Mesothelial cell of epicardium (in vitro differentiated cells): ENCODE measurements around the gene PRKD3. TPM values are rescaled to one million over a fixed set of nuclear protein-coding genes. Genes with fewer than 3 reads are reported as not detected.

Experiments
- DNase-seq, 2 experiments: peaks; one replicate each; pipeline ENCODE4 v3.0.0; 2021; ENCODE audit warnings: low spot score in 2 of 2; ENCODE audit not compliant: unreplicated experiment in 2 of 2
- H3K27ac Mint-ChIP-seq: 2 replicates; pipeline ENCODE4 v1.8.0; 2021; ENCODE audit warnings: mixed read lengths
- H3K27me3 Mint-ChIP-seq: 2 replicates; pipeline ENCODE4 v1.8.0; 2021; ENCODE audit warnings: low read depth, mixed read lengths
- H3K36me3 Mint-ChIP-seq: 2 replicates; pipeline ENCODE4 v1.8.0; 2021; ENCODE audit warnings: mixed read lengths
- H3K4me1 Mint-ChIP-seq: 2 replicates; pipeline ENCODE4 v1.8.0; 2021; ENCODE audit warnings: mixed read lengths
- H3K4me3 Mint-ChIP-seq: 2 replicates; pipeline ENCODE4 v1.8.0; 2021; ENCODE audit warnings: mild to moderate bottlenecking, moderate library complexity, mixed read lengths
- H3K9me3 Mint-ChIP-seq: 2 replicates; pipeline ENCODE4 v1.8.0; 2021; ENCODE audit warnings: mixed read lengths
- total RNA-seq: library from RNA; stranded (reverse); gene quantifications from 3 replicates; pipeline ENCODE4 v1.2.1, GENCODE V29; 2021
- TF ChIP-seq, protein P1 (sequence below): fragments of 200-600 bp; sonication (generic); IDR thresholded peaks from one replicate; pipeline ENCODE4 v1.5.0; 2021; ENCODE audit warnings: antibody characterized with exemption; ENCODE audit not compliant: unreplicated experiment

The PRKD3 gene
- total RNA-seq, 1 donor from 2014 or later, result 67.3 TPM

DNA sequence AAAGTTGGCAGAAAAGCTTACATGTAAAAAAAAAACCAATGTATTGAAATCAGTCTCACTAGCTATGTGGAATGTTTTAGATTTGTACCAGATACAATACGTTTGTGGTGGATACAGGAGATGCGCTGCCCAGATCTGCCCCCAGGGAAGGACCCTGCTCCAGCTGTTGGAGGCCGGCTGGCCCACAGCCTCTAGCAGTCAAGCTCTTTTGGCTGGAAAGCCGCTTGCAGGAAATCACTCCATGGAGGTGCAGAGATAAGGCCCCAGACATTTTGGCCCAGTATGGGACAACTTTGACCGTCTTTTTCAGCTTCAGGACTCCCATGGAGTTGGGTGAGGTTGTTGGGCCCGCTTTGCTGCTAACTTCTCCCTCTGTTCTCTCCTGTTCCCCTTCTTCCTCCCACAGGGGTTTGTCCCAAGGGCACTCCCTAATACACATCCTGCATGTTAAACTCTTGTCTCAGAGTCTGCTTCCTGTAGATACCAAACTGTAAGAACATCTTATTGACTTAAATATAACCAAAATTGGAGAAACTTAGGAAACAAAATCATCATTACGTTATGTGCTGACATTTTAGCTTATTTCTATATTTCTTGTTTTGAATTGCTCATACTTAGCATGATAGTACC lies 18.1 kb upstream of the PRKD3 start:
- H3K4me1 Mint-ChIP-seq, result peaks cover 23% of the 10 kb centered on the region
- H3K27me3 Mint-ChIP-seq, result no peaks in the 10 kb centered on the region
- H3K9me3 Mint-ChIP-seq, result no peaks in the 10 kb centered on the region
- H3K36me3 Mint-ChIP-seq, result no peaks in the 10 kb centered on the region
- TF ChIP-seq, protein P1, sequence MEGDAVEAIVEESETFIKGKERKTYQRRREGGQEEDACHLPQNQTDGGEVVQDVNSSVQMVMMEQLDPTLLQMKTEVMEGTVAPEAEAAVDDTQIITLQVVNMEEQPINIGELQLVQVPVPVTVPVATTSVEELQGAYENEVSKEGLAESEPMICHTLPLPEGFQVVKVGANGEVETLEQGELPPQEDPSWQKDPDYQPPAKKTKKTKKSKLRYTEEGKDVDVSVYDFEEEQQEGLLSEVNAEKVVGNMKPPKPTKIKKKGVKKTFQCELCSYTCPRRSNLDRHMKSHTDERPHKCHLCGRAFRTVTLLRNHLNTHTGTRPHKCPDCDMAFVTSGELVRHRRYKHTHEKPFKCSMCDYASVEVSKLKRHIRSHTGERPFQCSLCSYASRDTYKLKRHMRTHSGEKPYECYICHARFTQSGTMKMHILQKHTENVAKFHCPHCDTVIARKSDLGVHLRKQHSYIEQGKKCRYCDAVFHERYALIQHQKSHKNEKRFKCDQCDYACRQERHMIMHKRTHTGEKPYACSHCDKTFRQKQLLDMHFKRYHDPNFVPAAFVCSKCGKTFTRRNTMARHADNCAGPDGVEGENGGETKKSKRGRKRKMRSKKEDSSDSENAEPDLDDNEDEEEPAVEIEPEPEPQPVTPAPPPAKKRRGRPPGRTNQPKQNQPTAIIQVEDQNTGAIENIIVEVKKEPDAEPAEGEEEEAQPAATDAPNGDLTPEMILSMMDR, result no peak
- H3K27ac Mint-ChIP-seq, result no peak overlapping the region
- H3K4me3 Mint-ChIP-seq, result no peak overlapping the region
- no peak for DNase-seq

DNA sequence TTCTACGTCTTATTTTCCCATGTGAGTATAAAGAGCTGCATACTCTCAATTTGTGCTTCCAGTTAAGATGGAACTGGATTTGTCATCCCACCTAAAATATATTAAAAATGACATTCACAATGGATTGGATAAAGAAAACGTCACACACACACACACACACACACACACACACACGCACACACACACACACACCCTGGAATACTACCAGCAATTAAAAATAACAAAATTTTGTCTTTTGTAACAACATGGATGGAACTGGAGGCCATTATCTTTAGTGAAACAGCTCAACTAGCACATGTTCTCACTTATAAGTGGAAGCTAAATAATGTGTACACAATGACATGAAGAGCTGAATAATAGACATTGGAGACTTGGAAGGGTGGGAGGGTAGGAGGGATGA lies 16.0 kb upstream of the PRKD3 start:
- peaks cover 33% of the 10 kb centered on the region for H3K4me1 Mint-ChIP-seq
- no peak overlapping the region for H3K27ac Mint-ChIP-seq
- no peaks in the 10 kb centered on the region for H3K36me3 Mint-ChIP-seq
- no peak for DNase-seq
- H3K4me3 Mint-ChIP-seq, result no peak overlapping the region
- no peaks in the 10 kb centered on the region for H3K27me3 Mint-ChIP-seq
- no peaks in the 10 kb centered on the region for H3K9me3 Mint-ChIP-seq
- TF ChIP-seq, protein P1, result no peak

DNA sequence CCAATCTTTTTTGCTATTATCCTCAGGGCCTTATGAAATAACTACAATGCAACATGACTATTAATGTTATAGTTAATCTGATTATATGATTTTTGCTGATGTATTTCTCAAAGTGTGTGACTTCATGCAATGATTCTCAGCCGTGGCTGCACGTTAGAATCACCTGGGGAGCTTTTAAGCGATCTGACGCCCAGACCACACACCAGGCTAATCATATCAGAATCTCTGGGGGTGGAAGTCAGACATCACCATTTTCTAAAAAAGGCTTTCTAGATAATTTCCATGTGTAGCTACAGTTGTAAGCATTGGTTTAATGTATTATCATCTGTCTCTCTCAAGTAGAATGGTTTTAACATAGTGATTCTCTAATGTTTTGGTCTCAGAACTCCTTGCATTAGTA lies 14.3 kb upstream of the PRKD3 start:
- no peaks in the 10 kb centered on the region for H3K9me3 Mint-ChIP-seq
- H3K36me3 Mint-ChIP-seq, result no peaks in the 10 kb centered on the region
- no peak overlapping the region for H3K4me3 Mint-ChIP-seq
- H3K27me3 Mint-ChIP-seq, result no peaks in the 10 kb centered on the region
- TF ChIP-seq, protein P1, result no peak
- H3K27ac Mint-ChIP-seq, result peak overlapping the region; percentile 71
- no peak for DNase-seq
- H3K4me1 Mint-ChIP-seq, result peaks cover 40% of the 10 kb centered on the region

DNA sequence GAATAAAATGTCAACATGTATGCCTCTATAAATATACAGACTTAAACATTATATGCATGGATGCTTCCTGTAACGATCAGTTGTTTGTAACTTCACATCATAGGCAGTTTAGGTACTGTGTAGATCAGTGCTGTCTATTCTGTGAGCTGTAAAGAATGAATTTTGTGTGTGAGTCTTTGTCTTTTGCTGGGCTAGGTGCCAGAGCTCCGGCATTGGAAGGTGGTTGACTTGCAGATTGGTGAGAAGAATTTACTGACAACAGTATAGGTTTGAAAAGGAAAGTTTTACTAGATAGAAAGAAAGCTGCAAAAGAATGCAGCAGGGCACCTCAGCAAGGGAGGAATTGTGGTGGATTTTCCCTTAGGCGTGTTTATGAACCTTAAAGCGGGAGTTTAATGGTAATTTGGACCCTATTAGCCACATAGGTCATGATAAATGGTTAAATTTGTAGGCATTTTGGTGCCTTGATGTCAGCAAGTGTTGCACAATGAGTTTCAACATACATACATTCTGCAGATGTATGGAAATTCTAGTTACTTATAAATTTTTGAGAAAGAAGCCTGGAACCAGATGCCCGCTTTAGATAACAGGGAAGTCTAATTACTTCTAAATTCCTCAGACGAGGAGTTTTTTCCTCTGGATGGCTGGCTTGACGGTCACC lies 13.1 kb upstream of the PRKD3 start:
- H3K36me3 Mint-ChIP-seq, result no peaks in the 10 kb centered on the region

DNA sequence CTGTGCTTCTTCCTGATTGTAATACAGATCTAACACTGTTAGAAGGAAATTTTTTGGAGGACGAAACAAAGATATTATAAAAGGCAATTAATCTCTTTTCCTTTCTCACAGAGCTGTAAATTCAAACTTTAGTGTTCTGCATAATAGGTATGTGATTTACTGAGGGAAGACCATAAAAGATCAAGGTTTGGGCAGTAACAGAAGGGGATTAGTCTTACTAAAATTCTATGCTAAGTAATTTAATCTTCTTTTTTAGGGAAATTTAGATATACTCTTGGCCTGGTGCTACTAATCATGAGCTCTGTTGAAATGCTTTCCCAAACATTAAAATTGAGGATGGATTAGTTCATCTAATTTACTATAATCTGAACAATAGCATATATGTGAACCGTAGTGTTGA lies 11.0 kb upstream of the PRKD3 start:
- H3K36me3 Mint-ChIP-seq, result no peaks in the 10 kb centered on the region
- no peaks in the 10 kb centered on the region for H3K27me3 Mint-ChIP-seq
- peaks cover 37% of the 10 kb centered on the region for H3K4me1 Mint-ChIP-seq
- no peak overlapping the region for H3K27ac Mint-ChIP-seq
- H3K4me3 Mint-ChIP-seq, result no peak overlapping the region
- no peaks in the 10 kb centered on the region for H3K9me3 Mint-ChIP-seq
- DNase-seq, result no peak
- TF ChIP-seq, protein P1, result no peak

More for the DNA sequence above, 13.1 kb upstream of the PRKD3 start:
- peaks cover 40% of the 10 kb centered on the region for H3K4me1 Mint-ChIP-seq
- no peak for DNase-seq
- no peaks in the 10 kb centered on the region for H3K9me3 Mint-ChIP-seq
- H3K27me3 Mint-ChIP-seq, result no peaks in the 10 kb centered on the region
- H3K4me3 Mint-ChIP-seq, result no peak overlapping the region
- H3K27ac Mint-ChIP-seq, result peak overlapping the region; percentile 71
- TF ChIP-seq, protein P1, result no peak
